Trophoblast cell (in vitro differentiated cells and primary cell): ENCODE results near the gene SCAMP2.

ENCODE experiments used
- DNase-seq, 2 donors: peaks; one replicate each; pipeline ENCODE4 v3.0.0-alpha.2; 2016
- H2AFZ ChIP-seq: 2 replicates; pipeline ENCODE4 v1.6.1; 2013; ENCODE audit warnings: low read length, moderate library complexity, mild to moderate bottlenecking; ENCODE audit not compliant: insufficient read depth, poor library complexity
- H2AK5ac ChIP-seq: 2 replicates; pipeline ENCODE4 v1.6.1; 2013; ENCODE audit warnings: mild to moderate bottlenecking, low read length
- H2BK120ac ChIP-seq: 2 replicates; pipeline ENCODE4 v1.6.1; 2013; ENCODE audit warnings: low read length, mild to moderate bottlenecking, moderate library complexity; ENCODE audit not compliant: insufficient read depth, poor library complexity
- H2BK12ac ChIP-seq: 2 replicates; pipeline ENCODE4 v1.6.1; 2013; ENCODE audit warnings: mild to moderate bottlenecking, low read length, moderate library complexity
- H2BK5ac ChIP-seq: 2 replicates; pipeline ENCODE4 v1.6.1; 2013; ENCODE audit warnings: low read length, low read depth, moderate library complexity, mild to moderate bottlenecking; ENCODE audit not compliant: poor library complexity
- H3K14ac ChIP-seq: 2 replicates; pipeline ENCODE4 v1.6.1; 2013; ENCODE audit warnings: mild to moderate bottlenecking, low read length
- H3K18ac ChIP-seq: 2 replicates; pipeline ENCODE4 v1.6.1; 2013; ENCODE audit warnings: mild to moderate bottlenecking, low read length
- H3K23ac ChIP-seq: 2 replicates; pipeline ENCODE4 v1.6.1; 2013; ENCODE audit warnings: low read length
- H3K27ac ChIP-seq: 2 replicates; pipeline ENCODE4 v1.5.1; 2013; ENCODE audit warnings: low read depth, mild to moderate bottlenecking, inconsistent platforms, low read length, moderate library complexity
- H3K27me3 ChIP-seq: 2 replicates; pipeline ENCODE4 v1.6.1; 2013; ENCODE audit warnings: inconsistent platforms, mild to moderate bottlenecking, low read length, moderate library complexity; ENCODE audit not compliant: insufficient read depth
- H3K36me3 ChIP-seq, 2 experiments: 1 replicate in 1 of 2; 2 replicates in 1 of 2; pipeline ENCODE4 v1.6.1; 2013; ENCODE audit warnings: low read length in 2 of 2, mild to moderate bottlenecking in 2 of 2, moderate library complexity in 1 of 2; ENCODE audit not compliant: insufficient read depth in 2 of 2, control insufficient read depth in 1 of 2
- H3K4ac ChIP-seq: 2 replicates; pipeline ENCODE4 v1.6.1; 2013; ENCODE audit warnings: low read depth, mild to moderate bottlenecking, low read length, moderate library complexity
- H3K4me1 ChIP-seq, 2 experiments: 1 replicate in 1 of 2; 2 replicates in 1 of 2; pipeline ENCODE4 v1.6.1; 2013; ENCODE audit warnings: low read length in 2 of 2, mild to moderate bottlenecking in 2 of 2, moderate library complexity in 1 of 2; ENCODE audit not compliant: insufficient read depth in 2 of 2, control insufficient read depth in 1 of 2
- H3K4me2 ChIP-seq: 2 replicates; pipeline ENCODE4 v1.6.1; 2013; ENCODE audit warnings: inconsistent platforms, mild to moderate bottlenecking, low read length, moderate library complexity
- H3K4me3 ChIP-seq: 2 replicates; pipeline ENCODE4 v1.5.1; 2013; ENCODE audit warnings: mild to moderate bottlenecking, low read depth, low read length, inconsistent platforms
- H3K79me1 ChIP-seq: one replicate; pipeline ENCODE4 v1.6.1; 2013; ENCODE audit warnings: low read length
- H3K79me2 ChIP-seq: 2 replicates; pipeline ENCODE4 v1.6.1; 2013; ENCODE audit warnings: low read length, mild to moderate bottlenecking; ENCODE audit not compliant: control insufficient read depth, insufficient read depth, poor library complexity
- H3K9ac ChIP-seq: 2 replicates; pipeline ENCODE4 v1.6.1; 2013; ENCODE audit warnings: mild to moderate bottlenecking, low read length
- H3K9me3 ChIP-seq: 2 replicates; pipeline ENCODE4 v1.6.1; 2013; ENCODE audit warnings: low read depth, mild to moderate bottlenecking, control low read depth, inconsistent platforms, low read length; ENCODE audit not compliant: insufficient read depth
- H4K12ac ChIP-seq: 2 replicates; pipeline ENCODE4 v1.6.1; 2013; ENCODE audit warnings: low read depth, mild to moderate bottlenecking, low read length, moderate library complexity
- H4K8ac ChIP-seq: 2 replicates; pipeline ENCODE4 v1.6.1; 2013; ENCODE audit warnings: low read depth, mild to moderate bottlenecking, low read length, moderate library complexity
- H4K91ac ChIP-seq: one replicate; pipeline ENCODE4 v1.6.1; 2013; ENCODE audit warnings: low read depth, mild to moderate bottlenecking, low read length, moderate library complexity
- WGBS: extraction: QIAGEN DNeasy Blood & Tissue Kit; methylation state at CpG from one replicate; pipeline ENCODE4 v1.1.7; 2013; ENCODE audit warnings: missing lambda C conversion rate; ENCODE audit not compliant: insufficient read length, insufficient coverage; ENCODE audit errors: extremely low coverage; 5-methylcytosine and 5-hydroxymethylcytosine counted together

Gene SCAMP2

DNA sequence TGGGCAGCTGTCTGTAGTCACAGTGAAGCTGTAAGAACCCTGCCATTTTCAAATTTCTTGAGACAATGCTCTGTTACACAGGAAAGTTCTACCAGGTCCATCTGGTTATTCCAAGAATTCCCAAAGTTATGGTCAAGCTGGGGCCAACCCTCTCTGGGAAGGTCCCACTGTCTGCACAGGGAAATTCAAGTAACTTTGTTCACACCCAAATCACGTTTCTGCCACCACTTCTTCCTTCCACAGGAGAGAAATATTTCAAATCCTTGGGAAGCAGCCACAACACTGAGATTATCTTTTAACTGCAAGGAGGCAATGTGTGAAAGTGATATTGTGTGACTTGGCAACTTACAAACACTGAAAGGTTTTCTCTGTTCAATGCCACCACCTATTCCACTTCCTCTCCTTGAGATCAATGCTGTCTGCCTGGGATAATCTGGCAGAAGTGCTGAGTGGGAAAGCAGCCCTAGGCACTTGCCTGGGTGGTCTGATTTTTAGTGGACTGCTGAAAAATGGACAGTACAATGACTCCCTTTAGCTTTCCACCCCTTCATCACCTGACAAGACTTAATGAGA, 5.6 kb downstream of the SCAMP2 start:
- no peak overlapping the region for H2AFZ ChIP-seq
- no peaks in the 10 kb centered on the region for H3K27me3 ChIP-seq
- H3K4me1 ChIP-seq, result peaks cover 26 to 37% of the 10 kb centered on the region in 2 experiments
- H4K12ac ChIP-seq, result no peak overlapping the region
- H3K36me3 ChIP-seq, result peaks cover 2 to 7% of the 10 kb centered on the region in 2 experiments
- H3K14ac ChIP-seq, result no peak overlapping the region
- WGBS, result no CpG with 5 or more reads among the region's 1 CpG
- H3K9me3 ChIP-seq, result peaks cover 2% of the 10 kb centered on the region
- no peak overlapping the region for H3K23ac ChIP-seq
- no peak overlapping the region for H3K9ac ChIP-seq
- no peak for DNase-seq
- H4K8ac ChIP-seq, result no peak overlapping the region
- H3K27ac ChIP-seq, result no peak overlapping the region
- H3K79me2 ChIP-seq, result peaks cover 3% of the 10 kb centered on the region
- H3K79me1 ChIP-seq, result peaks cover 10% of the 10 kb centered on the region
- H3K18ac ChIP-seq, result no peak overlapping the region
- H2BK12ac ChIP-seq, result no peak overlapping the region
- H2AK5ac ChIP-seq, result no peak overlapping the region
- H3K4ac ChIP-seq, result peak overlapping the region; percentile 57
- H3K4me3 ChIP-seq, result no peak overlapping the region
- no peak overlapping the region for H2BK5ac ChIP-seq
- no peak overlapping the region for H4K91ac ChIP-seq
- H3K4me2 ChIP-seq, result no peak overlapping the region
- H2BK120ac ChIP-seq, result no peak overlapping the region

DNA sequence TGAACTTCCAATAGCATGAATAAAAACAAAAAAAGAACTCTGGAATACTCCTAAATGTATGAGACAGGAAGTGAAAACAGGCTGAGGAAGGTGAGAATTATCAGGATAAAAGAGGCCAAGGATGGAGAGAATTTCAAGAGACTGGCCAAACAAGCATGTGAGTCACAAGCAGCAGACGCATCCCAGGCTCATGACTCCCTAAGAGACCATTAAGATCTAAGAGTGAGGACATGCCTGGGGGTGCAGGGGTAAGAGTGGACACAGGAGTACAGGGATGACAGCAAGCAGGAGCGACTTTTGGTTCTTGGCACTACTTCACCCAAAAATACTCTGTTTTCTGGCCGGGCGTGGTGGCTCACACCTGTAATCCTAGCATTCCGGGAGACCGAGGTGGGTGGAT, 7.1 kb downstream of the SCAMP2 start:
- no peak overlapping the region for H4K91ac ChIP-seq
- H3K14ac ChIP-seq, result no peak overlapping the region
- H3K18ac ChIP-seq, result no peak overlapping the region
- no peak overlapping the region for H4K8ac ChIP-seq
- H3K27ac ChIP-seq, result peak overlapping the region; percentile 69
- H2BK12ac ChIP-seq, result no peak overlapping the region
- H3K79me2 ChIP-seq, result no peaks in the 10 kb centered on the region
- H2BK5ac ChIP-seq, result no peak overlapping the region
- no peak overlapping the region for H3K23ac ChIP-seq
- no peak overlapping the region for H3K4me3 ChIP-seq
- H3K4me2 ChIP-seq, result no peak overlapping the region
- no peak overlapping the region for H3K9ac ChIP-seq
- H3K79me1 ChIP-seq, result peaks cover 10% of the 10 kb centered on the region
- no peak overlapping the region for H3K4ac ChIP-seq
- H3K4me1 ChIP-seq, result peaks cover 23 to 32% of the 10 kb centered on the region in 2 experiments
- H3K27me3 ChIP-seq, result no peaks in the 10 kb centered on the region
- peaks cover 2% of the 10 kb centered on the region for H3K9me3 ChIP-seq
- peaks cover 2 to 7% of the 10 kb centered on the region in 2 experiments for H3K36me3 ChIP-seq
- peak; percentile 57 to 71 for DNase-seq
- no peak overlapping the region for H2AFZ ChIP-seq
- peak overlapping the region; percentile 15 for H2BK120ac ChIP-seq
- H4K12ac ChIP-seq, result no peak overlapping the region
- no peak overlapping the region for H2AK5ac ChIP-seq
- no CpG with 5 or more reads among the region's 6 CpGs for WGBS

DNA sequence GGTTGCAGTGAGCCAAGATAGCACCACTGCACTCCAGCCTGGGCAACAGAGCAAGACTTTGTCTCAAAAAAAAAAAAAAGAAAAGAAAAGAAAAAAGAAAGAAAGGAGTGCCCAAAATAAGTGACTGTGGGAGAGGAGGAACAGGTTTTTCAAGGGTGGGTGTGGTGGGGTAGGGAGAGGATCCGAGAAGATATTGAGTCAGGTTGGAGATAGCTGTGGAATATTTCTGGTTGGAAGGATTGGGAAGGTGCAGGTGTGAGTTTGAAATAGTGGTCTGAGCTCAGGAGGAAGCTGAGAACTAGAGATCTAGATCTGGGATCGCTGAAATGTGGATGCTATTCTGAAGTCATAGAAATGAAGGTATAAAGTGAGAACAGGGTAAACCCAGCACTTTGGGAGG, 7.8 kb downstream of the SCAMP2 start:
- DNase-seq, result peak; percentile 32 to 68
- no peaks in the 10 kb centered on the region for H3K79me2 ChIP-seq
- H2BK120ac ChIP-seq, result no peak overlapping the region
- no peak overlapping the region for H3K14ac ChIP-seq
- H3K23ac ChIP-seq, result no peak overlapping the region
- no peak overlapping the region for H2AK5ac ChIP-seq
- H3K18ac ChIP-seq, result no peak overlapping the region
- no peak overlapping the region for H4K8ac ChIP-seq
- no peak overlapping the region for H2BK12ac ChIP-seq
- peaks cover 2% of the 10 kb centered on the region for H3K9me3 ChIP-seq
- peaks cover 7% of the 10 kb centered on the region for H3K79me1 ChIP-seq
- no peak overlapping the region for H3K9ac ChIP-seq
- H2BK5ac ChIP-seq, result no peak overlapping the region
- peak overlapping the region; percentile 69 for H3K27ac ChIP-seq
- H3K36me3 ChIP-seq, result peaks cover 2 to 7% of the 10 kb centered on the region in 2 experiments
- H3K4me3 ChIP-seq, result no peak overlapping the region
- no peak overlapping the region for H3K4ac ChIP-seq
- H3K4me2 ChIP-seq, result no peak overlapping the region
- H4K91ac ChIP-seq, result no peak overlapping the region
- H3K27me3 ChIP-seq, result no peaks in the 10 kb centered on the region
- H2AFZ ChIP-seq, result no peak overlapping the region
- peaks cover 18 to 27% of the 10 kb centered on the region in 2 experiments for H3K4me1 ChIP-seq
- H4K12ac ChIP-seq, result no peak overlapping the region
- no CpG with 5 or more reads among the region's 2 CpGs for WGBS

DNA sequence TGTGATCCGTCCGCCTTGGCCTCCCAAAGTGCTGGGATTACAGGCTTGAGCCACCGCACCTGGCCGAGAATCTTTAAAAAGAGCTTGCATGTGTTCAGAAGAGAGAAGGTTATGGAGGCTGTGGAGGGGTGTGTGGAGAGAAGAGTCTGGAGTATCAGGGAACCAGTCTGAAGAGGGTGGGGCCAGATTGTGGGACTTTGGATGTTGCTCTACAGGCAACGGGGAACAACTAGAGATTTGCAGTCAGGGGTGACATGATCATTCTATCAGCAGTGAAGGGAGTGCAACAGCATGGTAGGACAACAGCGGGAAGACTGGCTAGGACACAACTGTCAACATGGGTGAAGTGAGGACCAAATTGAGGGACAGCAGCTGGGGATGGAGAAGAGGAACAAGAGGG, 8.9 kb downstream of the SCAMP2 start:
- no peak overlapping the region for H2AK5ac ChIP-seq
- H3K27me3 ChIP-seq, result no peaks in the 10 kb centered on the region
- DNase-seq, result no peak
- peaks cover 2 to 4% of the 10 kb centered on the region in 2 experiments for H3K36me3 ChIP-seq
- no peak overlapping the region for H3K4me3 ChIP-seq
- H2BK12ac ChIP-seq, result no peak overlapping the region
- H4K8ac ChIP-seq, result no peak overlapping the region
- no peak overlapping the region for H3K9ac ChIP-seq
- peaks cover 1% of the 10 kb centered on the region for H3K79me2 ChIP-seq
- H3K4me2 ChIP-seq, result no peak overlapping the region
- H3K14ac ChIP-seq, result peak overlapping the region; percentile 54
- H3K79me1 ChIP-seq, result peaks cover 2% of the 10 kb centered on the region
- H4K91ac ChIP-seq, result no peak overlapping the region
- peak overlapping the region; percentile 14 for H3K18ac ChIP-seq
- no peak overlapping the region for H3K23ac ChIP-seq
- H4K12ac ChIP-seq, result no peak overlapping the region
- WGBS, result no CpG with 5 or more reads among the region's 6 CpGs
- no peak overlapping the region for H2AFZ ChIP-seq
- H3K4ac ChIP-seq, result peak overlapping the region; percentile 54
- H3K27ac ChIP-seq, result no peak overlapping the region
- H2BK120ac ChIP-seq, result no peak overlapping the region
- H3K4me1 ChIP-seq, result peaks cover 13 to 20% of the 10 kb centered on the region in 2 experiments
- peaks cover 2% of the 10 kb centered on the region for H3K9me3 ChIP-seq
- no peak overlapping the region for H2BK5ac ChIP-seq
